ENCODE measurements around the gene MPZL1.

The MPZL1 gene

DNA sequence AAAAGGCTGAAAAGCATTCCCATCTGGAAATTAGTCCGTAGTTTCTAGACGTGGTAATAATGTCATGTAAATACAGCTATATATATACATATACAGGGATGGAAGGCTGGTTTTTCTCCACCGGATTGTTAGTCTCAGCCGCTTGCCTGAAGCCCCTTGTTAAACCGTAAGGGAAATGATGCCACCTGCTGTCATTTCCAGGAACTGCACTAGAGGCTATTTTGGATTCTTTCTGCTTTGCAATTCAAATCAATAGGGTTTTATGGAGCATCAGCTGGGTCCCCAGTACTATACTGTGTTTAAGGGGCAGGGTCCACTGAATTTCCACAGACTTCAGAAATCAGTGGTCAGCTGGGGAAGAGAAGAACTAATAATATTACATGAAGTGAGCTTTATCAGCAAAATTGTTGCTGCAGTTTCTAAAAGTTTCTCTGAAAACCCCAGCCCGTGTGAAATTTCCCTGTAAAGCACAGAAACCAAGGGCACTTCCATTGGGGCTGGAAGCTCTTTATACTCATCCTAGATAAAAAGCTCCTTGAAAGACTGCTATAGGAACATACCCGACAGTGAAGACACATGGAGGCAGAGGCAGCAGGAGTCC is 33.8 kb upstream of the MPZL1 start:
- peak; percentile 60 for ATAC-seq
- TF ChIP-seq OSR1 (CRISPR knock-in tag; IDR thresholded peaks at IDR 0.05) = no peak
- no peak for TF ChIP-seq GLIS3 (CRISPR knock-in tag; IDR thresholded peaks at IDR 0.05)
- no peak for TF ChIP-seq ZFP30 (CRISPR knock-in tag; IDR thresholded peaks at IDR 0.05)
- TF ChIP-seq CSDC2 (CRISPR knock-in tag; IDR thresholded peaks at IDR 0.05) = no peak
- TF ChIP-seq, protein P1, sequence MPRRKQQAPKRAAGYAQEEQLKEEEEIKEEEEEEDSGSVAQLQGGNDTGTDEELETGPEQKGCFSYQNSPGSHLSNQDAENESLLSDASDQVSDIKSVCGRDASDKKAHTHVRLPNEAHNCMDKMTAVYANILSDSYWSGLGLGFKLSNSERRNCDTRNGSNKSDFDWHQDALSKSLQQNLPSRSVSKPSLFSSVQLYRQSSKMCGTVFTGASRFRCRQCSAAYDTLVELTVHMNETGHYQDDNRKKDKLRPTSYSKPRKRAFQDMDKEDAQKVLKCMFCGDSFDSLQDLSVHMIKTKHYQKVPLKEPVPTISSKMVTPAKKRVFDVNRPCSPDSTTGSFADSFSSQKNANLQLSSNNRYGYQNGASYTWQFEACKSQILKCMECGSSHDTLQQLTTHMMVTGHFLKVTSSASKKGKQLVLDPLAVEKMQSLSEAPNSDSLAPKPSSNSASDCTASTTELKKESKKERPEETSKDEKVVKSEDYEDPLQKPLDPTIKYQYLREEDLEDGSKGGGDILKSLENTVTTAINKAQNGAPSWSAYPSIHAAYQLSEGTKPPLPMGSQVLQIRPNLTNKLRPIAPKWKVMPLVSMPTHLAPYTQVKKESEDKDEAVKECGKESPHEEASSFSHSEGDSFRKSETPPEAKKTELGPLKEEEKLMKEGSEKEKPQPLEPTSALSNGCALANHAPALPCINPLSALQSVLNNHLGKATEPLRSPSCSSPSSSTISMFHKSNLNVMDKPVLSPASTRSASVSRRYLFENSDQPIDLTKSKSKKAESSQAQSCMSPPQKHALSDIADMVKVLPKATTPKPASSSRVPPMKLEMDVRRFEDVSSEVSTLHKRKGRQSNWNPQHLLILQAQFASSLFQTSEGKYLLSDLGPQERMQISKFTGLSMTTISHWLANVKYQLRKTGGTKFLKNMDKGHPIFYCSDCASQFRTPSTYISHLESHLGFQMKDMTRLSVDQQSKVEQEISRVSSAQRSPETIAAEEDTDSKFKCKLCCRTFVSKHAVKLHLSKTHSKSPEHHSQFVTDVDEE (CRISPR knock-in tag; IDR thresholded peaks at IDR 0.05) = no peak
- TF ChIP-seq, protein P2, sequence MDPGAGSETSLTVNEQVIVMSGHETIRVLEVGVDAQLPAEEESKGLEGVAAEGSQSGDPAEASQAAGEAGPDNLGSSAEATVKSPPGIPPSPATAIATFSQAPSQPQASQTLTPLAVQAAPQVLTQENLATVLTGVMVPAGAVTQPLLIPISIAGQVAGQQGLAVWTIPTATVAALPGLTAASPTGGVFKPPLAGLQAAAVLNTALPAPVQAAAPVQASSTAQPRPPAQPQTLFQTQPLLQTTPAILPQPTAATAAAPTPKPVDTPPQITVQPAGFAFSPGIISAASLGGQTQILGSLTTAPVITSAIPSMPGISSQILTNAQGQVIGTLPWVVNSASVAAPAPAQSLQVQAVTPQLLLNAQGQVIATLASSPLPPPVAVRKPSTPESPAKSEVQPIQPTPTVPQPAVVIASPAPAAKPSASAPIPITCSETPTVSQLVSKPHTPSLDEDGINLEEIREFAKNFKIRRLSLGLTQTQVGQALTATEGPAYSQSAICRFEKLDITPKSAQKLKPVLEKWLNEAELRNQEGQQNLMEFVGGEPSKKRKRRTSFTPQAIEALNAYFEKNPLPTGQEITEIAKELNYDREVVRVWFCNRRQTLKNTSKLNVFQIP (CRISPR knock-in tag; IDR thresholded peaks at IDR 0.05; ENCODE audit: borderline replicate concordance, low read depth) = no peak
- no peak for TF ChIP-seq ARNTL (CRISPR knock-in tag; IDR thresholded peaks at IDR 0.05; ENCODE audit: borderline replicate concordance, low read depth)
- TF ChIP-seq, protein P3, sequence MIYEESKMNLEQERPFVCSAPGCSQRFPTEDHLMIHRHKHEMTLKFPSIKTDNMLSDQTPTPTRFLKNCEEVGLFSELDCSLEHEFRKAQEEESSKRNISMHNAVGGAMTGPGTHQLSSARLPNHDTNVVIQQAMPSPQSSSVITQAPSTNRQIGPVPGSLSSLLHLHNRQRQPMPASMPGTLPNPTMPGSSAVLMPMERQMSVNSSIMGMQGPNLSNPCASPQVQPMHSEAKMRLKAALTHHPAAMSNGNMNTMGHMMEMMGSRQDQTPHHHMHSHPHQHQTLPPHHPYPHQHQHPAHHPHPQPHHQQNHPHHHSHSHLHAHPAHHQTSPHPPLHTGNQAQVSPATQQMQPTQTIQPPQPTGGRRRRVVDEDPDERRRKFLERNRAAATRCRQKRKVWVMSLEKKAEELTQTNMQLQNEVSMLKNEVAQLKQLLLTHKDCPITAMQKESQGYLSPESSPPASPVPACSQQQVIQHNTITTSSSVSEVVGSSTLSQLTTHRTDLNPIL (CRISPR knock-in tag; IDR thresholded peaks at IDR 0.05; ENCODE audit: low read depth) = no peak
- TF ChIP-seq RARB (CRISPR knock-in tag; IDR thresholded peaks at IDR 0.05) = no peak
- no peak for TF ChIP-seq ZNF70 (CRISPR knock-in tag; IDR thresholded peaks at IDR 0.05)
- TF ChIP-seq ESRRG (CRISPR knock-in tag; IDR thresholded peaks at IDR 0.05) = no peak
- TF ChIP-seq BACH2 (CRISPR knock-in tag; IDR thresholded peaks at IDR 0.05; ENCODE audit: borderline replicate concordance) = no peak
- no peak for TF ChIP-seq SNAI2 (CRISPR knock-in tag; IDR thresholded peaks at IDR 0.05)
- TF ChIP-seq ZNF565 (CRISPR knock-in tag; conservative IDR thresholded peaks at IDR 0.05; ENCODE audit: low read depth) = no peak
- no peak for TF ChIP-seq TCF4 (CRISPR knock-in tag; IDR thresholded peaks at IDR 0.05; ENCODE audit: borderline replicate concordance)

DNA sequence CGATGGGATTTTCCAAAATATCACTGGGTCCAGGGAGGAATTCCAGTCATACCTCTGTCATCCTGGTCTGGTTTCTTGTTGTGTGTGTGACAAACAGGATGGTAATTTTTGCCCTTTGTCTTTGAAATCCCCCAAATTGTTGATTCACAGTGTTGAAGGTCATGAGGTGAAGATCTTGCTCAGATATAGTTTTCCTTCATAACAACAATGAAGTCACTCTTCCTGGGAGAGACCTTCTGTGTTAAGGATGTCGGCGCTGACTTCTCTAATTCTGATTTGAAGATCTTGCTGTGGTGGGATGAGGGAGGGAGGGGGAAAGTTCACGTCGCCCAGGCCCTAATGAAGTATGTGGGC is 32.2 kb upstream of the MPZL1 start:
- ATAC-seq = no peak
- TF ChIP-seq, protein P4, sequence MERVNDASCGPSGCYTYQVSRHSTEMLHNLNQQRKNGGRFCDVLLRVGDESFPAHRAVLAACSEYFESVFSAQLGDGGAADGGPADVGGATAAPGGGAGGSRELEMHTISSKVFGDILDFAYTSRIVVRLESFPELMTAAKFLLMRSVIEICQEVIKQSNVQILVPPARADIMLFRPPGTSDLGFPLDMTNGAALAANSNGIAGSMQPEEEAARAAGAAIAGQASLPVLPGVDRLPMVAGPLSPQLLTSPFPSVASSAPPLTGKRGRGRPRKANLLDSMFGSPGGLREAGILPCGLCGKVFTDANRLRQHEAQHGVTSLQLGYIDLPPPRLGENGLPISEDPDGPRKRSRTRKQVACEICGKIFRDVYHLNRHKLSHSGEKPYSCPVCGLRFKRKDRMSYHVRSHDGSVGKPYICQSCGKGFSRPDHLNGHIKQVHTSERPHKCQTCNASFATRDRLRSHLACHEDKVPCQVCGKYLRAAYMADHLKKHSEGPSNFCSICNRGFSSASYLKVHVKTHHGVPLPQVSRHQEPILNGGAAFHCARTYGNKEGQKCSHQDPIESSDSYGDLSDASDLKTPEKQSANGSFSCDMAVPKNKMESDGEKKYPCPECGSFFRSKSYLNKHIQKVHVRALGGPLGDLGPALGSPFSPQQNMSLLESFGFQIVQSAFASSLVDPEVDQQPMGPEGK (CRISPR knock-in tag; IDR thresholded peaks at IDR 0.05; ENCODE audit: borderline replicate concordance) = no peak
- TF ChIP-seq TOX (CRISPR knock-in tag; IDR thresholded peaks at IDR 0.05; ENCODE audit: borderline replicate concordance) (no peak), ZC3H10 (CRISPR knock-in tag; IDR thresholded peaks at IDR 0.05) (no peak), GLIS3 (CRISPR knock-in tag; IDR thresholded peaks at IDR 0.05) (no peak), ZNF565 (CRISPR knock-in tag; conservative IDR thresholded peaks at IDR 0.05; ENCODE audit: low read depth) (no peak), SNAI2 (CRISPR knock-in tag; IDR thresholded peaks at IDR 0.05) (no peak), ISL1 (CRISPR knock-in tag; IDR thresholded peaks at IDR 0.05) (no peak), RARB (CRISPR knock-in tag; IDR thresholded peaks at IDR 0.05) (no peak), PPARA (CRISPR knock-in tag; IDR thresholded peaks at IDR 0.05; ENCODE audit: borderline replicate concordance) (no peak), OSR1 (CRISPR knock-in tag; IDR thresholded peaks at IDR 0.05) (no peak)
- TF ChIP-seq, protein P5, sequence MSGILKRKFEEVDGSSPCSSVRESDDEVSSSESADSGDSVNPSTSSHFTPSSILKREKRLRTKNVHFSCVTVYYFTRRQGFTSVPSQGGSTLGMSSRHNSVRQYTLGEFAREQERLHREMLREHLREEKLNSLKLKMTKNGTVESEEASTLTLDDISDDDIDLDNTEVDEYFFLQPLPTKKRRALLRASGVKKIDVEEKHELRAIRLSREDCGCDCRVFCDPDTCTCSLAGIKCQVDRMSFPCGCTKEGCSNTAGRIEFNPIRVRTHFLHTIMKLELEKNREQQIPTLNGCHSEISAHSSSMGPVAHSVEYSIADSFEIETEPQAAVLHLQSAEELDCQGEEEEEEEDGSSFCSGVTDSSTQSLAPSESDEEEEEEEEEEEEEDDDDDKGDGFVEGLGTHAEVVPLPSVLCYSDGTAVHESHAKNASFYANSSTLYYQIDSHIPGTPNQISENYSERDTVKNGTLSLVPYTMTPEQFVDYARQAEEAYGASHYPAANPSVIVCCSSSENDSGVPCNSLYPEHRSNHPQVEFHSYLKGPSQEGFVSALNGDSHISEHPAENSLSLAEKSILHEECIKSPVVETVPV (CRISPR knock-in tag; IDR thresholded peaks at IDR 0.05) = no peak
- TF ChIP-seq, protein P2 (CRISPR knock-in tag; IDR thresholded peaks at IDR 0.05; ENCODE audit: borderline replicate concordance, low read depth) = no peak
- TF ChIP-seq, protein P1 (CRISPR knock-in tag; IDR thresholded peaks at IDR 0.05) = no peak
